HEK293T (cell line): ENCODE results near the gene KRTAP5-7.
"Not testable (repeated sequence)": the region's sequence is repeated elsewhere in the genome, so short reads cannot be mapped to it uniquely, and the experiment has no call there.

Experiments
- BHLHE40 ChIP-seq: fragments of 450-650 bp; IDR thresholded peaks from 2 replicates; pipeline ENCODE4 v1.6.1; 2016; ENCODE audit warnings: mild to moderate bottlenecking, moderate library complexity, borderline replicate concordance
- ELF4 ChIP-seq: fragments of 450-650 bp; IDR thresholded peaks from 2 replicates; pipeline ENCODE4 v1.6.1; 2017; ENCODE audit warnings: antibody characterized with exemption
- FOXA1 ChIP-seq: fragments of 450-650 bp; IDR thresholded peaks from 2 replicates; pipeline ENCODE4 v1.6.1; 2016; ENCODE audit warnings: mild to moderate bottlenecking
- FOXK2 ChIP-seq: fragments of 450-650 bp; IDR thresholded peaks from 2 replicates; pipeline ENCODE4 v1.6.1; 2016; ENCODE audit warnings: mild to moderate bottlenecking
- FOXM1 ChIP-seq: fragments of 450-650 bp; IDR thresholded peaks from 2 replicates; pipeline ENCODE4 v1.6.1; 2017; ENCODE audit warnings: mild to moderate bottlenecking, borderline replicate concordance
- HDGF ChIP-seq: fragments of 450-650 bp; IDR thresholded peaks from 2 replicates; pipeline ENCODE4 v1.6.1; 2017; ENCODE audit warnings: antibody characterized with exemption, borderline replicate concordance
- LEF1 ChIP-seq: fragments of 450-650 bp; IDR thresholded peaks from 2 replicates; pipeline ENCODE4 v1.6.1; 2017; ENCODE audit warnings: mild to moderate bottlenecking, borderline replicate concordance
- NFRKB ChIP-seq: fragments of 450-650 bp; IDR thresholded peaks from 2 replicates; pipeline ENCODE4 v1.6.1; 2016; ENCODE audit warnings: mild to moderate bottlenecking, moderate library complexity
- PKNOX1 ChIP-seq: fragments of 450-650 bp; IDR thresholded peaks from 2 replicates; pipeline ENCODE4 v1.6.1; 2016
- SP1 ChIP-seq: fragments of 450-650 bp; IDR thresholded peaks from 2 replicates; pipeline ENCODE4 v1.6.1; 2017
- TARDBP ChIP-seq: fragments of 450-650 bp; IDR thresholded peaks from 2 replicates; pipeline ENCODE4 v1.6.1; 2016
- ZNF384 ChIP-seq: fragments of 450-650 bp; IDR thresholded peaks from 2 replicates; pipeline ENCODE4 v1.6.1; 2016

DNA sequence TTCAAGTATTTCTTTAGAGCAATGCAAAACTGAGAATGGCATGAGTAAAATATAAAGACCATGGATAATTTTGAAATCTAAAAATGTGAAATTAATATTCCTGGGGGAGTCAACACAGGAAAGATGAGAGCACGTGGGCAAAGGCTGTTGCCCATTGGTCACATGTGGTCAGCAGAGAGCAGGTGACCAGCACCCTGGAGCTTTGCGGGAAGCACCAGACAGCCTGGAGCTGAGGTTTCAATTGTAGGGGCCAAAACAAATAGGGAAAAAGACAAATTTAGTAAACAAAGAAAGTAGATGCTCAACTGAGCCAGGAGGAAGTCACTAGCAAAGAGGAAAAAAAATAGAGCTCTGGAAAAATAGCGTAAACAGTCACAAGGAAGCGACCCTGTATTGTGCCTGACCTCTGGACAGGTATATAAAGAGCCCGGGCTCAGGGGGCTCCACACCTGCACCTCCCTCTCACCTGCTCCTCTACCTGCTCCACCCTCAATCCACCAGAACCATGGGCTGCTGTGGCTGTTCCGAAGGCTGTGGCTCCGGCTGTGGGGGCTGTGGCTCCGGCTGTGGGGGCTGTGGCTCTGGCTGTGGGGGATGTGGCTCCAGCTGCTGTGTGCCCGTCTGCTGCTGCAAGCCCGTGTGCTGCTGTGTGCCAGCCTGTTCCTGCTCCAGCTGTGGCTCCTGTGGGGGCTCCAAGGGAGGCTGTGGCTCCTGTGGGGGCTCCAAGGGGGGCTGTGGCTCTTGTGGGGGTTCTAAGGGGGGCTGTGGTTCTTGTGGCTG, at the start of gene KRTAP5-7:
- not testable (repeated sequence) for TF ChIP-seq NFRKB, PKNOX1, FOXA1, FOXM1, HDGF, LEF1, TARDBP, FOXK2, ELF4, BHLHE40, SP1, ZNF384
